Bronchial epithelial cell (primary cell): ENCODE data around the gene DIRAS1. TPM values are rescaled to one million over a fixed set of nuclear protein-coding genes. Genes with fewer than 3 reads are reported as not detected.

Experiments
- DNase-seq: peaks from one replicate; pipeline ENCODE4 v3.0.0-alpha.2; 2010; ENCODE audit warnings: low read depth
- FAIRE-seq: peaks from 2 replicates; lab custom pipeline; 2011; peaks lifted over from hg19 to GRCh38; lab: Jason Lieb, UNC
- H3K27me3 ChIP-seq: 2 replicates; pipeline ENCODE4 v1.5.1; 2011; ENCODE audit warnings: low read length; ENCODE audit not compliant: control insufficient read depth, insufficient read depth
- H3K36me3 ChIP-seq: 2 replicates; pipeline ENCODE4 v1.5.1; 2011; ENCODE audit warnings: low read length; ENCODE audit not compliant: control insufficient read depth, insufficient read depth
- H3K4me3 ChIP-seq: 2 replicates; pipeline ENCODE4 v1.5.1; 2011; ENCODE audit warnings: mild to moderate bottlenecking, low read depth, low read length, control low read depth
- total RNA-seq: library from RNA; depleted of rRNA; stranded (reverse); fragments of >200 nt; gene quantifications from 2 replicates; pipeline ENCODE4 v1.2.1, GENCODE V29; 2014
- TF ChIP-seq, protein P1 (sequence below): IDR thresholded peaks from 2 replicates; pipeline ENCODE4 v1.5.1; 2011; ENCODE audit warnings: mild to moderate bottlenecking, moderate library complexity, low read length, control low read depth, inconsistent platforms; ENCODE audit not compliant: insufficient read depth, severe bottlenecking

DIRAS1 gene
- total RNA-seq, 1 donor from 2014 or later = under 0.01 TPM

GRCh38 chr19:2732883-2733282, 11.7 kb upstream of the DIRAS1 start:
- no peaks in the 10 kb centered on the region for H3K27me3 ChIP-seq
- FAIRE-seq = no peak
- no peak for DNase-seq

GRCh38 chr19:2732157-2732725, 11.1 kb upstream of the DIRAS1 start:
- TF ChIP-seq, protein P1, sequence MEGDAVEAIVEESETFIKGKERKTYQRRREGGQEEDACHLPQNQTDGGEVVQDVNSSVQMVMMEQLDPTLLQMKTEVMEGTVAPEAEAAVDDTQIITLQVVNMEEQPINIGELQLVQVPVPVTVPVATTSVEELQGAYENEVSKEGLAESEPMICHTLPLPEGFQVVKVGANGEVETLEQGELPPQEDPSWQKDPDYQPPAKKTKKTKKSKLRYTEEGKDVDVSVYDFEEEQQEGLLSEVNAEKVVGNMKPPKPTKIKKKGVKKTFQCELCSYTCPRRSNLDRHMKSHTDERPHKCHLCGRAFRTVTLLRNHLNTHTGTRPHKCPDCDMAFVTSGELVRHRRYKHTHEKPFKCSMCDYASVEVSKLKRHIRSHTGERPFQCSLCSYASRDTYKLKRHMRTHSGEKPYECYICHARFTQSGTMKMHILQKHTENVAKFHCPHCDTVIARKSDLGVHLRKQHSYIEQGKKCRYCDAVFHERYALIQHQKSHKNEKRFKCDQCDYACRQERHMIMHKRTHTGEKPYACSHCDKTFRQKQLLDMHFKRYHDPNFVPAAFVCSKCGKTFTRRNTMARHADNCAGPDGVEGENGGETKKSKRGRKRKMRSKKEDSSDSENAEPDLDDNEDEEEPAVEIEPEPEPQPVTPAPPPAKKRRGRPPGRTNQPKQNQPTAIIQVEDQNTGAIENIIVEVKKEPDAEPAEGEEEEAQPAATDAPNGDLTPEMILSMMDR = no peak
- Histone ChIP-seq H3K27me3 (no peaks in the 10 kb centered on the region), H3K36me3 (peaks cover 12% of the 10 kb centered on the region), H3K4me3 (no peak overlapping the region)
- FAIRE-seq (no peak), DNase-seq (no peak)

More at GRCh38 chr19:2732883-2733282, 11.7 kb upstream of the DIRAS1 start:
- Histone ChIP-seq H3K4me3 (no peak overlapping the region), H3K36me3 (peaks cover 12% of the 10 kb centered on the region)
- TF ChIP-seq, protein P1 = no peak

GRCh38 chr19:2731181-2731995, 10.2 kb upstream of the DIRAS1 start:
- DNase-seq (no peak), FAIRE-seq (no peak)
- Histone ChIP-seq H3K4me3 (no peak overlapping the region), H3K27me3 (peaks cover 3% of the 10 kb centered on the region), H3K36me3 (peaks cover 6% of the 10 kb centered on the region)
- TF ChIP-seq, protein P1 = no peak

DNA sequence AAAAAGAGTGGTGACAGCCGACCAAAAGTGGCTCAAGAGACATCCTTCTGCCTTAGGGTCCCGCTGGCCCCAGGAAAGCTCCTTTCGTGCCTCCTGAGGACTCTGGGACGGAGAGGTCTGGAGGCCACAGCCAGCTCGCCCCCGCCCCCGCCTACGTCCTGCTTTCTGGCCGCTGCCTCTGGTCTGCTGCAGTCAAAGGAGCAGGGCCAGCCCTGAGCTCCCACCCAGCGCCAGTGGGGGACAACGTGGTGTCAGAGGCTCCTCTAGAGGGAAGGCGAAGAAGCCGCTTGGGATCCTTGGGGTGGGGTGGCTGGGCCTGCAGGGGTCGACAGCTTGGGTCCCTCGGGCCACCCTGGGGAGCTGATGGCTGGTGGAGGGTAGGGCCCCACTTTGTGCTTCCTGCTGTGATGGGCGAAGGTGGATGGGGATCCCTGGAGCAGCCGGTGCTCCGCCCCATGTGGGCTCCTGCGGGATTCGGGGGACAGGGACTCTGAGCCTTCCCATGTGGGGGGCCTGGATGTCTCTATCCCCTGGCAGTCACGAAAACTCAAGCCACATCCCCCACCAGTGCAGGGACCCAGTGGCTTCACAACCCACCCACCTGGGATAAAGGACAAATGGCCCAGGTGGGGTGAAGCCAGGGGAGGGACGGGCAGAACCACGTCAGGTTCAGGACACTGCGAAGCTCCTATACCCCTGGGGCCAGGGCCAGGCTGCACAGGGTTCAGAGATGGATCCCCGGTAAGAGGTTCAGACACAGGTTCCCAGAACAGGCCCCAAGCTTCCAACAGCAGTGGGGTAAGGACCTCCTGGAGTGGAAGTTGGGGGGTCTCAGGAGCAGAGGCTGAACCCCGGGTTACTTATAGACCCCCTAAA, 9.0 kb upstream of the DIRAS1 start:
- Histone ChIP-seq H3K27me3 (peaks cover 5% of the 10 kb centered on the region), H3K36me3 (no peaks in the 10 kb centered on the region), H3K4me3 (no peak overlapping the region)
- TF ChIP-seq, protein P1 = no peak
- DNase-seq = no peak
- no peak for FAIRE-seq

DNA sequence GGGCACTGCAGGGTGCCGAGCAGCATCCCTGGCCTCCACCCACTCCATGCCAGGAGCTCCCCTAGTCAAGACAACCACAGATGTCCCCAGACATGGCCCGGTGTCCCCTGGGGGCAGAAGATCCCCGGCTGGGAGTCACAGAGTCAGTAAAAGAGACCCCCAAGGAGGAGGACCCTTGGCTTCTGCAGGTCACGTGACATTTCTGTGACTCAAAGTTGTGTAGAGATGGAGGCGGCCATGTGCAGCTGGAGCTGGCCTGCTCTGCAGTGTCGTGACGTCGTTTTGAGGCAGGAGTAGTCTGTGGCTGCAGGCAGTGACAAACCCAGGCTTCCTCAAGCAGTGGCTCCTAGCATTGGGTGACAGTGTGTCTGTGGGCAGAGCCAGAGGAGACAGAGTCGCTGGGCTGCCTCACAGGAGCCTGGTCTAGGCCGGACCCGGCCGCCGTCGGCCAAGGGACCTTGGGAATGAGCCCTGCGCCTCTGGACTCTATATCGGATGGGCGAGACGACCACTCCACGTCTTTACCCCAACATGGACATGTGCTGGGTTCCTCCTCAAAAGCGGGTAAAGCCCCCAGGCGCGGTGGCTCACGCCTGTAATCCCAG, 7.7 kb upstream of the DIRAS1 start:
- TF ChIP-seq, protein P1 = no peak
- no peak for FAIRE-seq
- Histone ChIP-seq H3K27me3 (peaks cover 5% of the 10 kb centered on the region), H3K36me3 (no peaks in the 10 kb centered on the region), H3K4me3 (no peak overlapping the region)
- DNase-seq = no peak
